Activated T-cell treated with anti-CD3 and anti-CD28 coated beads, Interleukin-2, amount 50 U/mL, for 48 hours (primary cell): Measurements from ENCODE around the gene DCHS2.

Experiments
- DNase-seq, 2 experiments: peaks; one replicate each; pipeline ENCODE4 v3.0.0-alpha.2; 2020

DCHS2 gene

GRCh38 chr4:154184238-154184637, 307.4 kb downstream of the DCHS2 start:
- DNase-seq = no peak

- no peak for DNase-seq
Observed at GRCh38 chr4:154183264-154183663, 308.3 kb downstream of the DCHS2 start.
